ENCODE data around the gene ZDBF2. TPM values are rescaled to one million over a fixed set of nuclear protein-coding genes. Genes with fewer than 3 reads are reported as not detected.
"Not testable (repeated sequence)": the region's sequence is repeated elsewhere in the genome, so short reads cannot be mapped to it uniquely, and the experiment has no call there.

The ZDBF2 gene
- total RNA-seq, 5 donors from 2014 or later (not counting 1 experiment from before 2014, with no cell fraction given): 13.5 to 21.3 (median 14.8) TPM

GRCh38 chr2:206345606-206346005 is 71.1 kb downstream of the ZDBF2 start:
- Mint-ChIP-seq H3K27me3 (peaks cover 5 to 6% of the 10 kb centered on the region in 2 donors), H3K4me1 (no peaks in the 10 kb centered on the region), H3K4me3 (no peak overlapping the region), H3K36me3 (no peaks in the 10 kb centered on the region), H3K9me3 (peaks cover 7 to 20% (median 9%) of the 10 kb centered on the region in 3 donors), H3K27ac (no peak overlapping the region)
- no CpG with 5 or more reads among the region's 3 CpGs for WGBS (ENCODE audit: insufficient coverage)
- ChIA-PET CTCF (no interaction called here), POLR2A (no interaction called here)
- peaks cover 0 to 2% of the 10 kb centered on the region in 2 experiments for H3K27me3 ChIP-seq (replicated peaks in 1 of 2; ENCODE audit: control insufficient read depth in 2 of 2, extremely low read depth in 1 of 2, insufficient read depth in 2 of 2, low read length in 1 of 2)
- no peaks in the 10 kb centered on the region for H3K36me3 ChIP-seq (ENCODE audit: control insufficient read depth in 2 of 2, extremely low read depth in 1 of 2, insufficient read depth in 1 of 2, low read length in 1 of 2)
- H3K27ac ChIP-seq (ENCODE audit: low read length): no peak overlapping the region
- DNase-seq (no peak), ATAC-seq (replicated peaks in 1 of 4) (no peak)
- no peaks in the 10 kb centered on the region for H3K4me1 ChIP-seq (ENCODE audit: control insufficient read depth in 1 of 2, extremely low read depth in 1 of 2, insufficient read depth in 2 of 2, low read length in 2 of 2)
- no peaks in the 10 kb centered on the region for H3K9me3 ChIP-seq
- no peak overlapping the region for H3K4me3 ChIP-seq (ENCODE audit: control insufficient read depth in 1 of 2, extremely low read depth in 1 of 2, low read length in 1 of 2)

- no peak overlapping the region for H3K27ac ChIP-seq (ENCODE audit: low read length)
- no peaks in the 10 kb centered on the region for H3K36me3 ChIP-seq (ENCODE audit: control insufficient read depth in 2 of 2, extremely low read depth in 1 of 2, insufficient read depth in 1 of 2, low read length in 1 of 2)
- Mint-ChIP-seq H3K4me3 (no peak overlapping the region), H3K36me3 (no peaks in the 10 kb centered on the region), H3K4me1 (no peaks in the 10 kb centered on the region), H3K9me3 (peaks cover 7 to 19% (median 9%) of the 10 kb centered on the region in 3 donors), H3K27ac (no peak overlapping the region), H3K27me3 (peaks cover 0 to 3% of the 10 kb centered on the region in 2 donors)
- ChIA-PET POLR2A (no interaction called here), CTCF (no interaction called here)
- no peaks in the 10 kb centered on the region for H3K4me1 ChIP-seq (ENCODE audit: control insufficient read depth in 1 of 2, extremely low read depth in 1 of 2, insufficient read depth in 2 of 2, low read length in 2 of 2)
- H3K27me3 ChIP-seq (replicated peaks in 1 of 2; ENCODE audit: control insufficient read depth in 2 of 2, extremely low read depth in 1 of 2, insufficient read depth in 2 of 2, low read length in 1 of 2): peaks cover 0 to 4% of the 10 kb centered on the region in 2 experiments
- H3K4me3 ChIP-seq (ENCODE audit: control insufficient read depth in 1 of 2, extremely low read depth in 1 of 2, low read length in 1 of 2): no peak overlapping the region
- H3K9me3 ChIP-seq: no peaks in the 10 kb centered on the region
- 76% methylated on average over 3 of the region's 3 CpGs for WGBS (ENCODE audit: insufficient coverage)
- DNase-seq (no peak), ATAC-seq (replicated peaks in 1 of 4) (no peak)
Observed at GRCh38 chr2:206349375-206349774, 74.9 kb downstream of the ZDBF2 start.

- Mint-ChIP-seq H3K9me3 (peaks cover 5 to 12% (median 7%) of the 10 kb centered on the region in 3 donors), H3K36me3 (no peaks in the 10 kb centered on the region), H3K4me3 (no peak overlapping the region), H3K27ac (no peak overlapping the region), H3K27me3 (no peaks in the 10 kb centered on the region), H3K4me1 (no peaks in the 10 kb centered on the region)
- Histone ChIP-seq H3K36me3 (ENCODE audit: control insufficient read depth in 2 of 2, extremely low read depth in 1 of 2, insufficient read depth in 1 of 2, low read length in 1 of 2) (no peaks in the 10 kb centered on the region), H3K27me3 (replicated peaks in 1 of 2; ENCODE audit: control insufficient read depth in 2 of 2, extremely low read depth in 1 of 2, insufficient read depth in 2 of 2, low read length in 1 of 2) (peaks cover 0 to 4% of the 10 kb centered on the region in 2 experiments), H3K27ac (ENCODE audit: low read length) (no peak overlapping the region), H3K4me1 (ENCODE audit: control insufficient read depth in 1 of 2, extremely low read depth in 1 of 2, insufficient read depth in 2 of 2, low read length in 2 of 2) (no peaks in the 10 kb centered on the region), H3K4me3 (ENCODE audit: control insufficient read depth in 1 of 2, extremely low read depth in 1 of 2, low read length in 1 of 2) (no peak overlapping the region), H3K9me3 (no peaks in the 10 kb centered on the region)
- ATAC-seq (replicated peaks in 1 of 4) (no peak), DNase-seq (no peak)
- CTCF ChIA-PET: no interaction called here
- POLR2A ChIA-PET: no interaction called here
- no CpG with 5 or more reads among the region's 1 CpG for WGBS (ENCODE audit: insufficient coverage)
Observed at GRCh38 chr2:206352571-206352970, 78.1 kb downstream of the ZDBF2 start.

GRCh38 chr2:206353685-206354084 is 79.2 kb downstream of the ZDBF2 start:
- H3K9me3 ChIP-seq: no peaks in the 10 kb centered on the region
- ChIA-PET CTCF (no interaction called here), POLR2A (no interaction called here)
- DNase-seq (no peak), ATAC-seq (replicated peaks in 1 of 4) (no peak)
- Mint-ChIP-seq H3K36me3 (no peaks in the 10 kb centered on the region), H3K4me1 (no peaks in the 10 kb centered on the region), H3K27ac (no peak overlapping the region), H3K4me3 (no peak overlapping the region), H3K9me3 (peaks cover 5 to 16% (median 7%) of the 10 kb centered on the region in 3 donors), H3K27me3 (peaks cover 0 to 3% of the 10 kb centered on the region in 2 donors)
- WGBS (ENCODE audit: insufficient coverage): no CpG with 5 or more reads among the region's 1 CpG
- H3K4me1 ChIP-seq (ENCODE audit: control insufficient read depth in 1 of 2, extremely low read depth in 1 of 2, insufficient read depth in 2 of 2, low read length in 2 of 2): no peaks in the 10 kb centered on the region
- H3K27ac ChIP-seq (ENCODE audit: low read length): no peak overlapping the region
- peaks cover 0 to 4% of the 10 kb centered on the region in 2 experiments for H3K27me3 ChIP-seq (replicated peaks in 1 of 2; ENCODE audit: control insufficient read depth in 2 of 2, extremely low read depth in 1 of 2, insufficient read depth in 2 of 2, low read length in 1 of 2)
- H3K36me3 ChIP-seq (ENCODE audit: control insufficient read depth in 2 of 2, extremely low read depth in 1 of 2, insufficient read depth in 1 of 2, low read length in 1 of 2): no peaks in the 10 kb centered on the region
- H3K4me3 ChIP-seq (ENCODE audit: control insufficient read depth in 1 of 2, extremely low read depth in 1 of 2, low read length in 1 of 2): no peak overlapping the region

- DNase-seq: no peak
- Mint-ChIP-seq H3K4me1 (no peaks in the 10 kb centered on the region), H3K27me3 (peaks cover 0 to 5% of the 10 kb centered on the region in 2 donors), H3K4me3 (no peak overlapping the region), H3K36me3 (no peaks in the 10 kb centered on the region), H3K27ac (no peak overlapping the region), H3K9me3 (peaks cover 7 to 19% (median 7%) of the 10 kb centered on the region in 3 donors)
- Histone ChIP-seq H3K4me3 (ENCODE audit: control insufficient read depth in 1 of 2, extremely low read depth in 1 of 2, low read length in 1 of 2) (no peak overlapping the region), H3K9me3 (no peaks in the 10 kb centered on the region), H3K4me1 (ENCODE audit: control insufficient read depth in 1 of 2, extremely low read depth in 1 of 2, insufficient read depth in 2 of 2, low read length in 2 of 2) (no peaks in the 10 kb centered on the region), H3K27me3 (replicated peaks in 1 of 2; ENCODE audit: control insufficient read depth in 2 of 2, extremely low read depth in 1 of 2, insufficient read depth in 2 of 2, low read length in 1 of 2) (peaks cover 0 to 2% of the 10 kb centered on the region in 2 experiments), H3K36me3 (ENCODE audit: control insufficient read depth in 2 of 2, extremely low read depth in 1 of 2, insufficient read depth in 1 of 2, low read length in 1 of 2) (no peaks in the 10 kb centered on the region), H3K27ac (ENCODE audit: low read length) (no peak overlapping the region)
- ChIA-PET POLR2A (interaction anchor here in 1 of 2 donors (0.6 kb wide), 1 partner anchor 173 kb away, joined by 3 read pairs; no protein-coding TSS in a partner anchor), CTCF (no interaction called here)
- ATAC-seq (replicated peaks in 1 of 4): no peak
- WGBS (ENCODE audit: insufficient coverage): 58% methylated on average over 3 of the region's 6 CpGs
Observed at GRCh38 chr2:206354129-206354528, 79.7 kb downstream of the ZDBF2 start.

GRCh38 chr2:206356840-206357239 is 82.4 kb downstream of the ZDBF2 start:
- H3K27me3 ChIP-seq (replicated peaks in 1 of 2; ENCODE audit: control insufficient read depth in 2 of 2, extremely low read depth in 1 of 2, insufficient read depth in 2 of 2, low read length in 1 of 2); DNase-seq; H3K9me3 ChIP-seq; H3K9me3 Mint-ChIP-seq; H3K4me3 ChIP-seq (ENCODE audit: control insufficient read depth in 1 of 2, extremely low read depth in 1 of 2, low read length in 1 of 2); H3K36me3 Mint-ChIP-seq; H3K4me1 ChIP-seq (ENCODE audit: control insufficient read depth in 1 of 2, extremely low read depth in 1 of 2, insufficient read depth in 2 of 2, low read length in 2 of 2); H3K27ac Mint-ChIP-seq; CTCF ChIA-PET; H3K4me3 Mint-ChIP-seq; H3K36me3 ChIP-seq (ENCODE audit: control insufficient read depth in 2 of 2, extremely low read depth in 1 of 2, insufficient read depth in 1 of 2, low read length in 1 of 2); H3K4me1 Mint-ChIP-seq; H3K27ac ChIP-seq (ENCODE audit: low read length); ATAC-seq (replicated peaks in 1 of 4); H3K27me3 Mint-ChIP-seq; POLR2A ChIA-PET: not testable (repeated sequence)
- 100% methylated on average over 2 of the region's 29 CpGs for WGBS (ENCODE audit: insufficient coverage)

GRCh38 chr2:206360840-206361239 is 86.4 kb downstream of the ZDBF2 start:
- POLR2A ChIA-PET; ATAC-seq (replicated peaks in 1 of 4); H3K4me1 ChIP-seq (ENCODE audit: control insufficient read depth in 1 of 2, extremely low read depth in 1 of 2, insufficient read depth in 2 of 2, low read length in 2 of 2); DNase-seq; H3K36me3 Mint-ChIP-seq; H3K36me3 ChIP-seq (ENCODE audit: control insufficient read depth in 2 of 2, extremely low read depth in 1 of 2, insufficient read depth in 1 of 2, low read length in 1 of 2); H3K9me3 Mint-ChIP-seq; H3K4me3 ChIP-seq (ENCODE audit: control insufficient read depth in 1 of 2, extremely low read depth in 1 of 2, low read length in 1 of 2); CTCF ChIA-PET; H3K9me3 ChIP-seq; H3K27me3 Mint-ChIP-seq; H3K27ac ChIP-seq (ENCODE audit: low read length); H3K4me1 Mint-ChIP-seq; H3K27me3 ChIP-seq (replicated peaks in 1 of 2; ENCODE audit: control insufficient read depth in 2 of 2, extremely low read depth in 1 of 2, insufficient read depth in 2 of 2, low read length in 1 of 2); H3K27ac Mint-ChIP-seq; H3K4me3 Mint-ChIP-seq: not testable (repeated sequence)
- WGBS (ENCODE audit: insufficient coverage): no CpG with 5 or more reads among the region's 5 CpGs
